Activated T-cell treated with anti-CD3 and anti-CD28 coated beads for 48 hours (primary cell): ENCODE data around the gene BBX.

ENCODE experiments used
- DNase-seq: peaks from one replicate; pipeline ENCODE4 v3.0.0-alpha.2; 2020; ENCODE audit warnings: low read depth

BBX gene

DNA sequence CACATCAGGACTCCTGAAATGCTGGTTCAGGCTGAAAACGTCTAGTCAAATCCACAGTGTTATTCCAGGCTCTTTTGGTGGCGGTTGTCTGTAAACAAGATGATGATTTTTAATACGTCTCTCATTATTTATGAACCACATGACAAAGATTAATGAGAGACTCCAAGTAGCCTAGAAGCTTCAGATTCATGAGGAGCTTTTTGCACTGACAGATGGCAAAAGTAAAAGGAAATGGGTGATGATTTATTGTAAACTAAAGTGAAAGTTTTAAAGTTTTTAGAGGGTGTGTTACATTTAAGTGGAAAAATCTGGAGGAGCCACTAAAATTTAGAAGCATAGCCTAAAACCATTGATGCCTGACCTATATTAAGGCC is 77.0 kb downstream of the BBX start:
- DNase-seq, result no peak

DNA sequence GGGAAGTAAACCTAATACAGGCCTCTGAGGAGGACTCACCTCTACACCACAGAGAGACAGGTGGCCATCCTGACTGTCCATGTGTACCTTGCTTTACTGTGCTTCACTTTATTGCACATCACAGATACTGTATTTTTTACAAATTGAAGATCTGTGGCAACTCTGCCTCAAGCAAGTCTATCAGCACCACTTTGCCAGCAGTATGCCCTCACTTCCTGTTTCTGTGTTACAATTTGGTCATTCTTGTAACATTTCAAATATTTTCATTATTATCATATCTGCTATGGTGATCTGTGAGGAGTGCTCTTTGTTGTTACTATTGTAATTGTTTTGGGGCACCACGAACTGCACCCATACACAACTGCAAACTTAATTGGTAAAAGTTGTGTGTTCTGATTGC is 78.0 kb downstream of the BBX start:
- DNase-seq, result no peak

DNA sequence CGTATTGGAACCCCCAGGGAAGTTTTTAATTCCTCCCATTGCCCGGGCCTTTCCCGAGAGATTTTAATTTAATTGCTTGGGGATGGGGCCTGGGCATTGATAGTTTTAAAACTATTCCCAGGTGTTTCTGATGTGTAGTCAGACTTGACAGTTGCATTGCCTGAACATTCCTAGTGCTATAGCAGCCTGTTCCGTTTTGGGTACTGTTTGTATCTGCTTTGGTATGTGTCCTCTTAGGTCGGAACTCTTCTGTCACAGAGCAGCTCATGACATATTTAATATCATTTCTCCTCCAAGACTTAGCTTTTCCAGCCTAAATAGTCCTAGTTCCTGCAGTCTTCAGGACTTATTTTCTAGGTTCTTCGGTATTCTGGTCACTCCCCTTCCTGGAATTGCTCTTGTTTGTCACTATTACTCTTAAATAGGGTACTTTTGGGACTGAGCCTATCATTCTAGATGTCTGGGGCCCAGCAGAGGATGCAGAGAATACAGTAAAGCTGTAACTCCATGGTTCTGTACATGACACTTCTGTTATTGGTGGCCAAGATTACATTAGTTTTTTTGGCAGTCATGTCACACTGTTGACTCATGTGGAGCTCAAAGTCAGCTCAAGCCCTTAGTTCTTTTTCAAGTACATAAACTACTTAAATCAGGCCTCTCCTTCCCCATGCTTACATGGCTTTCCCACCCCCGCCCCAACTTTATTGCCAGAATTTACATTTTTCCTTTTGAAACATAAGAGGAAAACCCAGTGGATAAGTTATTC is 81.5 kb downstream of the BBX start:
- DNase-seq, result no peak

DNA sequence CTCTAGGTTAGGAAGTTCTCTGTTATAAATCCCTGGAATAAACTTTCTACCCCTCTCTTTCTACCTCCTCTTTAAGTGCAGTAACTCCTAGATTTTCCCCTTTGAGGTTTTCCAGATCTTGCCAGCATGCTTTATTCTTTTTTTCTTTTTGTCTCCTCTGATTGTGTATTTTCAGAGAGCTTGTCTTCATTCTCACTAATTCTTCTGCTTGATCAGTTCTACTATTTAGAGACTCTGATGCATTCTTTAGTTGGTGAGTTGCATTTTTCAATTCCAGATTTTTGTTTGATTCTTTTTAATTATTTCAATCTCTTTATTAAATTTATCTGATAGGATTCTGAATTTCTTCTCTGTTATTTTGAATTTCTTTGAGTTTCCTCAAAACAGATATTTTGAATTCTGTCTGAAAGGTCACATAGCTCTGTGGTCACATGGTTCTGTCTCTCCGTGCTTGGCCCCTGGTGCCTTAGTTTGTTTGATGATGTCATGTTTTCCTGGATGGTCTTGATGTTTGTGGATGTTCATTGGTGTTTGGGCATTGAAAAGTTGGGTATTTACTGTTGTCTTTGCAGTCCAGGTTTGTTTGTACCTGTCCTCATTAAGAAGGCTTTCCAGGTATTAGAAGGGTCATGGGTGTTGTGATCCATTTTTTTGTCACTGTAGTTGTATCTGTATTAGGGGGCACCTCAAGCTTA is 89.2 kb downstream of the BBX start:
- DNase-seq, result no peak

DNA sequence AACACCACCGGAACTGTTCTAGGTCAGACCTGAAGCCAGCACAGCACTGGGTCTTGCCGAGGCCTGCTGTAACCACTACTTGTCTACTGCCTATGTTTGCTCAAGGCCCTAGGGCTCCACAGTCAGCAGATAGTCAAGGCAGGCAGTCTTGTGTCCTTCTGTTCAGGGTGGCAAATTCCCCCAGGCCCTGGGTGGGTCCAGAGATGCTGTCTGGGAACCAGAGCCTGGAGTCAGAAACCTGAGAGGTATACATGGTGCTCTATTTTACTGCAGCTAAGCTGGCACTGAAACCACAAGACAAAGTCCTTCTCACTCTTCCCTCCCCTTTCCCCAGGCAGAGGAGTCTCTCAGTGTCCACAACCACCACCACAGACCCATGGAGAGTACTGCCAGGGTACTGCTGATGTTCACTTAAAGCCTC is 89.9 kb downstream of the BBX start:
- no peak for DNase-seq

DNA sequence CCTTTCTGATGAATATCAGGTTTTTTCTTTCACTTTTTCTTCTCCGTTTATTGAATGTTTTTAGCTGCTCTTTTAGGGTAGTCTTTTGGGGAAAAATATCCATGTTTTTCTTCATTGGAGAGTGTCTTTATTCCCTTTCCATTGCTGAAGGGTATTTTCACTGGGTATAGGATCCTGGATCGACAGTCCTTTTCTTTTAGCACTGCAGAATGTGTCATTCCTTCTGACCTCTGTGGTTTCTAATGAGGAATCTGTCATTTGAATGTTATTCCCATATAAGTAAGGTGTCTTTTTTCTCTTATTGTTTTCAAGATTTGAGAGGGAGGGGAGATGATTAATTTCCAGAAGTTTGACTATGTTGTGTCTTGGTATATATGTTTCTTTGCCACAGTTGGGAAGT is 96.8 kb downstream of the BBX start:
- DNase-seq, result no peak

DNA sequence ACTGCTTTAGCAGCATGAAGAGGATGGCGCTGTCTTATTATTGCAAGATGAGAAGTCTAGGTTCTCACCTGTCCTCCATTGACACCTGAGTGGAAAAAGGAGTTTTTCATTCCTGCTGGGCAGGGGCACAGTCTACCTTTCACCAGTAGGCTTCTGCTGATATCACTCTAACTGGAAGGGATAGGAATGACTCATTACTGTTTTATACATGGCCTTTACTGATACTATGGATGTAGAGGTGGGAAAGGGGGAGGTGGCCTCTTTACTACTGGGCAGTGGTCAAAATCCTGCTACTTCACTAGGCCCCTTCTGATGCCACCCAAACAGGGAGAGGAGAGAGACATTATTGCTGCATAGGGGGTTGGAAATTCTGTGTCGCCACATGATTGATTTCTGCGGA is 97.8 kb downstream of the BBX start:
- DNase-seq, result no peak

DNA sequence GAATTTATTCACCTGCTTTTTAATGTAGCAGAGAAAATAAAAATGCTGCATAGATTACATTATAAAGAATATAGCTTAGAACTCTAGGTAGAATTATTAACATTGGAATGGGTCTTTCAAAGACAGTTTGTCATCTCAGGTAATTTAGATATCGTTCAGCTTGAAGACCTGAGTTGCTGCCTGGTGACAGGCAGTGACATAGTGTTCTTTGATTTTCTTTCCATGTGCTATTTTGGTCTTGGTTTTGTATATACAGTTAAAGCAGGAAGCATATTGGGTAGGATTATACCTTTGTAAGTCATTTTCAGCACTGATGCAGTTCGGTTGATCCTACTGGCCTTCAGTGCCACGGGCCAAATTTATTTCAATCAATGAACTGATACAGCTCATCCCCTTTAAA is 98.7 kb downstream of the BBX start:
- DNase-seq, result no peak

DNA sequence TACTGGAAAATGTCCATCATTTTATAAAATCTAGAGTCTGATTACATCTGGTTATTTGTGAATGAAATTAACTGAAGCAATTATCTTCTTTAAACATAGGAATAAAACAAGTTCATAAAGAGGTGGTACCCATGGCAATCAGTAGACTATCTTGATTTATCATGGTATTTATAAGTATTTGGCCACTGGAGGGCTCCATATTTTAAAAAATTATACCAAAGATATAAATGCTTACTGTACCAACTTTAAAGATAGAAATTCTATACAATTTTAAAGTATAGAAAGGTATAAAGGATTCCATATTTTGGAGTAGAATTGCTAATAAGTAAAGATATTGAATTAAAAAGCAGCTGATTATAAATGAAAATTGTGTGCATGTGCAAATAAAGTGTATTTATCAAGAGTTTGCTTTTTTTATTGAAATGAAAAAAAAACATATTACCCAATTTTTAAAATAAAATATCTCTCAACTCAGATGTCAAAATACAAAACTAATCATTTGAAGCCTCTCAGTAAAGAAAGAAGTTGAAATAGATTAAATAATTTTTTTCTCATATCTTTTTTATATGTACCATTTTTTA is 105.3 kb downstream of the BBX start:
- DNase-seq, result no peak

DNA sequence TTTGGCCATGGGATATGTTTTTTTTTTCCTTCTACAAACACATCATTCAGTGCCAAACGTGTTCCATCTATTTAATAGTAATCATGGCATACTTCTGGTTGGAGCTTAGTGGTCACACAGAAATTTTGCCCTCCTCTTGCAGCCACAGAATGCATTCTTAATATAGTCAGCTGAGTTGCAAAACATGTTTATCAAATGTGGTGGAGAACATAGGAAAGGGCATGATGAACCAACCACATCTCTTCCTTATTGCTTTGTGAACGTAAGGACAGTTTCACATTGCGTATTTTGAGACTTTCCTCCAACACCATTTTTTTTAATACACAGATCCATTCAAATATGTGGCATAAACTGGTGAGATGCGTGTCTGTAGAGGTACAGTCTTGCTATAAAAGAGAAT is 106.8 kb downstream of the BBX start:
- no peak for DNase-seq

DNA sequence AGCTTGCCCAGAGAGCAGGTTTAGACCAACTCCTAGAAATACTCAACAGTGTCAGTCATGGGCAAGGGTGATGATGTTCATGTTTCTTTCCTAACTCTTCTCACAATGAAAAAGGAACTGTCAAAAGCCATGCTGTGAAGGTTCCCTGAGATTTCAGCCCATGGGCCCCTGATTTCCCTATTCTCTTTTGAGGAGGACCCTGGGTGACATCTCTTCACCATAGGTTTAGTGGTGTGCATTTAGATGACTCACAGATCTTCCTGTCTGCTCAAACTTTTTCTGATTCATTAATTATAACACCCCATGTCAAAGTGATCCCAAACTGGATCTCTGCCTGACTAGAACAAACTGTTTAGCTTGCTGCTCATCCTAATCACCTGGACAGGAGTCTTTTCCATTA is 108.0 kb downstream of the BBX start:
- DNase-seq, result no peak

DNA sequence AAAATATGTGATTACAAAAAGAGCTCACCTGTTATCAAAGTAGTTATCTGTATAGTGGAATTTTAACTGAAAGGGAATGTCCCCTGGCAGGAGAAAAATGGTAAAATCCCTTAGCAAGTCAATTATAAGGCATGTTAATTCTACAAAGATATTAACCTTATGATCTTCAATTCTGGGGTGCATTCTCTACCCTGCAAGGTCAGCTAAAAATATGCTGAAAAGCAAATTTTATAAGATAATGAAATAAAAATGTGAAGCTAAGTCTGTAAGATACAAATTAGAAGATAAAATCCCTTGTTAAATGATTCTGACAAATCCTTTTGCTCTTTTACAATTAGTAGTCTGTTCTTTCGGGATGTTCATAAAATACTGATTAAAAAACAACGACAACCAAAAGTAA is 109.8 kb downstream of the BBX start:
- no peak for DNase-seq

DNA sequence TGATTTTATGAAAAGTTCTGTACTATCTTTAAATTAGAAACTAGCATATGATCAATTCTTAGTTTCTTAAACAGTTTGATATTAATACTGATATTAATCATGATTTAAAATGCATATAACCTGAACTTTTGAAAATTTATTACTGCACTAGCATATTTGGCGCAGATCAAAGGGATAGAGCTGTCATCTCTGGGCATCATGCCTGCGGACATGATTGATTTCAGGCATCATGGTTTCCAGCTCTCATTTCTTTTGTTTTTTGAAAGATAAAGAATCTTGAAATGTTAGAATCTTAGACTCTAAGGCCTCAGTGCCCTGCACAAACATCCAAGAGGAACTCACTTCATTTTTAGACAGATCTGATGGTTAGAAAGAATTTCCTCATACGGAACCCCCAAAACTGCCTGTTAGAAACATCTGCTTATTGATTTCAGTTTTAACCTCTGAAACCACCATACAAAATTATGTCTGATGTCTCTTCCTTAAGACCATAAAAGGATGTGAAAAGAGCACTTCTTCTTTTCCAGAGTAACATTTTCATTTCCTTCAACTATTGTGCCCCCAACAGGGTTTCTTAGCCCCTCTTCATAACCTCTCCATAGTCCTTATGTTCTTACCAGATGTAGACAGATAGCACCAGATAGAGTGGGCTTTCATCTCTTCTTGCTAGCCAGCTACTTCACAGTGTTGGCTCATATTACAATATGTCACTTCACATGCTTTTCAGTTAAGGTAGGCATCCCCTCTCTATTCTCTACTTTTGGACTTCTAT is 110.8 kb downstream of the BBX start:
- DNase-seq, result no peak

DNA sequence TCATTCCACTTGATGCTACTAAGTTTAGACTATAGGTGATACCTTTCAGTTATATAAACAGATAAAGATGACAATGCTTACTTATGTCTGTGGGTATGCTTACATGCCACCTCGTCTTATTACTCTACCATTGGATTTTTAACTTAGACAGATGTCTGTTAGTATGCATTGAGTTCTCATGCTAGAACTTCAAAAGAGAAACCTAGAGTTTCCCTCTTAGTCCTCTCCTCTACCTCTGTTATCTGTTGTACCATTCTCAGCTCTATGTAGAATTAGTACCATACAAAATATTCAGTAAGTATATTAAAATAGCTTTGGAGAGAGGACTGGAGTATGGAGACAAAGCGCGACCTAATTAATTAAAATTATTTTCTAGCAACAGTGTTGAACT is 111.3 kb downstream of the BBX start:
- DNase-seq, result no peak

DNA sequence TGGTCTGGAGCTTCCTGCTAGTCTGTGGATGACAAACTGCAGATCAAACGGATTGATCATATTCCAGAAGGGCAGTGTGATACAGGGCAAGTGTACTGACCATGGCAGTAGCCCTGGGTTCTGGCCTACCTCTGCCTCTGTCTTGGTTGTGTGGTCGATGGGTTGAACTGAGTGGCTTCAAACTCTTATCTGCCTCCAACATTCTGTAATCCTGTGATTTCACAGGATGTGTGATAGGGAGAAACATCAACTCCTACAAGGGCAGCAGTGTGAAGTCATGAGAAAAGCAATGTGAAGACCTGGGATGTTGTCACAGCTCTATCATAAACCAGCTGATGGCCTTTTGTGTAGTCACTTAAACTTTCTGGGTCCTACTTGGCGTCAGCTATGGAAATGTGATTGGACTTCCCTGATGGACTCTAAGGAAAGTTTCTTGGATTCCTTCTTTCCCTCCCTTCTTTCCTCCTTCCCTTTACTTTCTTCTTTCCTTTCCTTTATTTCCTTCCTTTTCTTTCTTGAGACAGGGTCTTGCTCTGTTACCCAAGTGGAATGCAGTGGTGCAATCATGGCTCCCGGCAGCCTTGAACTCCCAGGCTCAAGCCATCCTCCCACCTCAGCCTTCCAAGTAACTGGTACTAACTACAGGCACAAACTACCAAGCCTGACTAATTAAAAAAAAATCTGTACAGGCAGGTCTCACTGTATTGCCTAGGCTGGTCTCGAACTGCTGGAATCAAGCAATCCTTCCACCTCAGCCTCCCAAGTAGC is 114.8 kb downstream of the BBX start:
- no peak for DNase-seq

DNA sequence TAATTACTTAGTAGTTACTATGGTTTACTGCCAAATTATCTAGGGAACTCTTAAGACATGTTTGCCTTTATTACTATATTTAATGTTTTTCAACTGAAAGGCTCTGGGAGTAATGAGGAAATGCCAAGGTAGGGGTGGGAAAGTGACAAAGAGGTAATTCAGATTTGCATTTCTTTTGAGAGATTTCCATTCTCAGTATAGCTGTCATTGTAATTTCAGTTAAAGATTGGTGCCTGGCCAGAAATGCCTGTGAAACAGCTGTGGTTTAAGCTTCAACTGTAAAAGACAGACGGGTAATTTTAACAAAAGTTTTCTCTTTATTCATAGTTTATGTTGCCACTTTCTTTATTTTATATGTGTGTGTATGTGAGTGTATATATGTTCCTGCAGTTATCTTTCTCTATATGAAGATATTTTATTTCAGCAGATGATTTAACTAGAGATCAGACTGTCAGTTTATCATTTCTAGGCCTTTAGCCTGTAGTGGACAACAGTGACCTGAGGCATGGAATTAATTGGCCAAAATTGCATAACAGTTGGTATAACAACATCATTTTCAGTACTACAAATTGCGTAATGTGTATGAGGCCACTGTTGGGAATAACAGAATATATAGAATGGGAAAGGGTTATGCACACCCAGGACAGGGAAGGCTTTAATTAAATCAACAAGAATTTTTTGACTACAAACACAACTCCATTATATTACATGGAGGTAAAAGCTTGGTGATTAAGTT is 119.0 kb downstream of the BBX start:
- DNase-seq, result no peak

DNA sequence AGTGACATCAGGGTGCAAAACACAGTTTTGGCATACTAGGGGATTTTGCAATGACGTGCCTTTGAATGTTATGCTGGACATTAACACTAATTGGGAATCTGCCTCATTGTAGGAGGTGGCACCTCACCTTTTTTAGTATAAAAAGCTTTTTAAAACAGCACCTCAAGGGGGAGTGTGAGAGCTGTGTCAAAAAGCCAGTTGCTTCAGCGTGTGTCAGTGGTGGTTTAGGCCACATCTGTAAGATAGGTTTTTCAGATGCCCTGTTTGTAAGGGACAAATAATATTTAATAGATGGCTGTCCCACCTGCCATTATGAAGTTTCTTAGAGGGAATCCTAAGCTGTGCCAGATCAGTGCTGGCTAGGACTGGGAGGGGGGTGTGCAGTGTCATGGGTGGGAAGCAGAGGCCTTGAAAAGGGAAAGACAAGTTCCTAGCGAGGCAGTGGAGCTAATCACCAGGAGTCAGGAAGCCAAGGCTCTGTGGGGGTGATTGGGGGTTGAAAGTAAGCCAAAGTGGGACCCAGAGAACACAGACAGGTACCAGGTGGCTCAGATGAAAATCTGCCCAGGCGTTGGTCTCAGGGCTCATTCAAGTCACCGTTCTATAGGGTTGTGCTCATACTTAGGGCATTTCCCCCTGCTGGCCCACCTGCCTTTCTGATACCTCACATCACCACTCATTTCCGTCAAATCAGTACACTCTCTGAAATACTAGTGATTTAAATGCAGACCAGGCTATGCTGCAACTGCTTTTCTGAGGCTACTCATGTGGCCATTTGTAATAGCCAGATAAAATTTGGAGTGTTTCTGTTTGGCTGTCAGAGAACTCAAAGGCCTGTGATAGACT is 120.5 kb downstream of the BBX start:
- DNase-seq, result no peak

DNA sequence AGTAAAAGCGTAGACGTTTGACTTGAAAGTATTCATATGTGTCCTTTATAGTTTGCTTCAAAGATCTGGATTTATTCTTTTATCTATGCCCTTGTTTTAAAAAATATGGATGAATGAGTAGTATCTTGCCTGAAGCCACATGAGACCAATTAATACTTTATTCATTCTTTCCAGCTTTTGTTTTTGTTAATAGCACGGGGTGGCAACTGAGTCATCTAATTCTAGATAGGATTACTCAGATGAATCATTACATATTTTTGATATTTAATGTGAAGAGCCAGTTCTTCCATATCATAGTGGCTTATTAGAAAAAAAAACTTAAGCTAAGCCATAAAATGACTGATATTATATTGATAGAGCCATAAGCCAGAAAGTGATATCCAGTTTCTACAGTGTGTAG is 121.9 kb downstream of the BBX start:
- DNase-seq, result no peak

DNA sequence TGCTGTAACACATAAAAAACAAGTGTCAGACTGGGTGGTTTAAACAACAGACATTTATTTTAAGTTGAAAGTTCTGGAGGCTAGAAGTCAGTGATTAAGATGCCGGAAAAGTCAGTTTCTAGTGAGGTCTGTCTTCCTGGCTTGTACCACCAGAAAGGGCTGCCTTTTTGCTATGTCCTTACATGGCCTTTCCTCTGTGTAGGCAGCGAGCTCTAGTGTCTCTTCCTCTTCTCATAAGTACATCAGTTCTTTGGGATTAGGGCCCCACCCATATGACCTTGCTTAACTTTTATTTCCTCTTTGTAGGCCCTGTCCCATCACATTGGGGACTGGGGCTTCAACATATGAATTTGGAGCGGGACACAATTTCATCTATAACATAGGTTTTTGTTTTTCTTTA is 128.0 kb downstream of the BBX start:
- DNase-seq, result no peak

DNA sequence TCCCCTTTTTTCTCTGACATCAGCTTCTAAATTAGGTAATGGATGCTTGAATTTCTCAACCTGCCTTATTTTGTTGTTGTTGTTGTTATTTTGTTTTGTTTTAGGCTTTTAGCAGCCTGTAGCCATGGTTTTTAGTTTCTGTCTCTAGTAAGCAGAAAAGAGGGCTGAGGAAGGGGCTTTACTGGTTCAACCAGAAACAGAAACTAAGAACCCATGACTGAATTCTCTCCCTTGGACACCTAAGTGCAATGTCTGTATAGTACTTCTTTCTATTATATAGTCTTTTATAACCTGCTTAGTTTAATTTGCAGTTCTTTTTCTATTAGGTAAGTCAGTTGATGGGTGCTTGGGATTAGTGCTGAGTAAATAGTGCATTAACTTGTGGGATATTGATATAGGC is 129.0 kb downstream of the BBX start:
- no peak for DNase-seq
